ENCODE measurements around the gene TRIO.
A peak's percentile ranks its signal among the peaks of the same experiment; 100 is the strongest.
"Not testable (repeated sequence)": the region's sequence is repeated elsewhere in the genome, so short reads cannot be mapped to it uniquely, and the experiment has no call there.

TRIO gene

DNA sequence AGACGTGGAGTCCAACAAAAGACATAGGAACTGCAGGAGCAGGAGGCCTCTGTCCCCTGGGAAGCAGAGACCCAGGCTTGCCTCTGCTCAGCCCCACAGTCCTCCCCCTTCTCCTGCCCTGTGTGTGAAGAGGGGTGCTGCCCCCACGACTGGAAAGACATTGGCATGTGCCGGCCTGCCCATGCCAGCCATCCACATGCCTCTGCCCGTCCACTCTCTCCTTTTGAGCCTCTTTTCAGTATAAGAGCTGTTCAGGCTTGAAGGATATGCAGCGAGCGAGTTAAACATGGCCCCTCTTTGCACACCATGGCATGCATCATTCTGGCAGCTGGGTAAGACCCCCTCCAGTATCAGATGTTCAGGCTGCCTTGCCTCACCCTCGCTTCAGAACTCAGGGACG, 278.7 kb downstream of the TRIO start:
- DNase-seq, result no peak

GRCh38 chr5:14424011-14424685, 281.0 kb downstream of the TRIO start:
- no peak for DNase-seq

DNA sequence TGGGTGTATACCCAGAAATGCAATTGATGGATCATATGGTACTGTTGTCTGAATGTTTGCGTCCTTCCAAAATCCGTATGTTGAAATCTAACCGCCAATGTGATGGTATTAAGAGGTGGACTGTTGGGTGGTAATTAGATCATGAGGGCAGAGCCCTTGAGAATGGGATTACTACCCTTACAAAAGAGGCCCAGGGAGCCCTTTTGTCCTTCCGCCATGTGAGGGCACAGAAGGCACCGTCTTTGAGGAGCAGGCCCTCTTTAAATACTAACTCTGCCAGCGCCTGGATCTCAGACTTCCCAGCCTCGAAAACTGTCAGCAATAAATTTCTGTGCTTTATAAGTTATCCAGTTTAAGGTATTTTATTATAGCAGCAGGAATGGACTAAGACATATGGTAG, 282.4 kb downstream of the TRIO start:
- no peak for DNase-seq

DNA sequence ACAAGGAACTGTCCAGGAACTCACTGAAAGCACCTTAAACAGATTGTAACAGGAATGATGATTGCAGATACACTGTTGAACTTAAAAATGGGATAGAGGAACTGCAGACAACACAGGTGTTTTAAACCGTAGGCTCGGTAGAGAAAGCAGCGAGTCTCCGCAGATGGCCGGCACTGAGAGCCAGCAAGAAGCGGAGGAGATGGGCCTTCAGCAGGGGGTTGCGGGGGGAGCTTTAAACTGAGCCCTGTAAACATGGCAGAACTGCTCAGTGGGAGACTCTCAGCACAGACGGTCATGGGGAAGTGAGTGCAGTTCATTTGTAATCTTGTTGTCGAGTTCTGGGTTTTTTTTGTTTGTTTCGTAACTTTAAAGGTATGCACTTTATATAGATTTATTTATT, 283.4 kb downstream of the TRIO start:
- no peak for DNase-seq

GRCh38 chr5:14428302-14429081, 285.4 kb downstream of the TRIO start:
- peak; percentile 92 for DNase-seq

DNA sequence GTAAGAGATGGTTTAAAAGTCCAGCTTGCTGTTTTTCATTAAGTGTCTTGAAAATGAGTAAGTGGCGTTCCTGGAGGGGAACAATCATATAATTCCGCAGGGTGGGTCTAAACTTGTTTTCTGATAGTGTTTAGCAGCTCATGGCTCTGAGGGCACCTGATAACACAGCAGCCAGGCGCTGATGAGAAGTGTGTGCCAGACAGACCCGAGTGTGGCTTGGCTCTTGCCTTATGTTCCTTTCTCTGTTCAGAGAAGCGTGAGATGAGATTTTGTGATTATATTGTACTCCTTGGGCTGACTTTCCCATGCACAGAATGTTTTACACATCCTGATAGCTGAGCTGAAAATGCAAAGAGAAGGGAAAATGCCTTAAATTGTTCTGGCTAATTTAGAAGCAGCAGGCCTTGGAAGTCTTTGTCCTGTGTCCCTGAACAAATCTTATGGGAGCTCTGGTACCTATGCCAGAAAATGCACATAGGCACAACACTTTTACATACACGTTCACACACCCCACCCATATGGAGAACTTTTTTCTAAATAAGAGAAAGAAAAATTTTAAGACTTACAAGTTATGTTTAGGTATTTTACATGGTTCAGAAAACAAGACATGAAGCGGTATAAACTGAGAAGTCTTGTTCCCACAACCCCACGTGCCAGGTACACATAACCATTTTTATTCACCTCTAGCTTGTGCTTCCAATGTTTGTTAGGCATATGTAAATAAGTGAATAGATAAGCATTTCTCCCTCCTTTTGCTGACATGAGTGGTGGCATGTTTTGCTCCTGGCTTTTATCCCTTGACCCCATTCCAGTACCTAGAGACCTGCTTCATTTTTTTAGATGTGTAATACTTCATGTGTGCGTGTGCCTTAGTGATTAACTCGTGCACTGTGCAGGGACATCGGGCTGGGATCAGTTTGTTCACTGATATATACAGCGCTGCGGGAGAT, 286.2 kb downstream of the TRIO start:
- no peak for DNase-seq

- DNase-seq, result no peak
Measured at GRCh38 chr5:14431534-14431933, 288.4 kb downstream of the TRIO start.

DNA sequence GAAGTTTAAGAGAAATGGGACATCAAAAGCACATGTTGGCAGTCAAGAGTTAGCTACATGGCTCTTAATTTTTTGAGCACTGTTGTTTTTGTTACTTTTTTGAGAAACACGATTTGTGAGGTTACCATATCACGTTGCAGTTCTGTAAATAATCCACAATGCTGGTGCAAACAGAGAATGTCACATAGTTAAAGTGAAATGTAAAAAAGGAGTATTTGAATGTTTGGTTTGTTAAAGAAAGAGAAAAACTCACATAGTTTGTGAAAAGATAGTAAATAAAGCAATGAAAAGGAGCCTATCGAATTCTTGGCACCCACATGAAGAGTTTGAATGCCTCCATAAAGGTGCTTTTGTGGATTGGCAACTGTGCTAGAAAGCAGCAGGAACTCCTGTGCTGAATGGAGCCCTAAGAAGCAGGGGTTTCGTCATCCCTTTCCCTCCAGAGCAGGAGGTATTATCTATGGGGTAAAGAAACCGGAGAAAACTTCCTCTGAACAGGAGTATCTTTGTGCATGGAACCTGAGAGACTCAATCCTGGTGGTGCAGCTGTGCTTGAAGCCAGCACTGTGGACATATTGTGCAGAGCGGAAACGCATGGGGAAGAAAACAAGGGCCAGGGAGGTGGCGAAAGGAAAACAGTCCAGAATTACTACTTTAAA, 289.9 kb downstream of the TRIO start:
- DNase-seq, result no peak

DNA sequence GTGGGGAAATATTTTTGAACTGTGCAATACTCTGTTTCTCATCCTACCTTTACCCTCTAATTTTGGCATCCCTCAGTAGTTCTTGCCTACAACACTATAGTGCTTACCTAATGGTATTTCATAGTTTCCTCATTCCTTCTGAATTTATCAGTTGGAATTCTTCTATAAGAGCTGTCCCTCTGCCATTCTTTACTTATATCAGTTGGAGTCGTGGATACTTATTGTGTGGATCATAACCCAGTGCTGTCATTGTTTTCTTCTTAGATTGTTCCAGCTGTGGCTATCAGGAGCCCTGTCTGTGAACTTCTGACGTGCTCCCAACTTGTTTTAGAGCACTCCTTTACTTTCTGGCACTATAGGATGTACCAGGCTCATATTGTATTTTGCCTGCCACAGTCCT, 292.3 kb downstream of the TRIO start:
- no peak for DNase-seq

- not testable (repeated sequence) for DNase-seq
Measured at GRCh38 chr5:14436122-14436521, 293.0 kb downstream of the TRIO start.

- DNase-seq, result no peak
Measured at GRCh38 chr5:14436801-14437542, 293.8 kb downstream of the TRIO start.

DNA sequence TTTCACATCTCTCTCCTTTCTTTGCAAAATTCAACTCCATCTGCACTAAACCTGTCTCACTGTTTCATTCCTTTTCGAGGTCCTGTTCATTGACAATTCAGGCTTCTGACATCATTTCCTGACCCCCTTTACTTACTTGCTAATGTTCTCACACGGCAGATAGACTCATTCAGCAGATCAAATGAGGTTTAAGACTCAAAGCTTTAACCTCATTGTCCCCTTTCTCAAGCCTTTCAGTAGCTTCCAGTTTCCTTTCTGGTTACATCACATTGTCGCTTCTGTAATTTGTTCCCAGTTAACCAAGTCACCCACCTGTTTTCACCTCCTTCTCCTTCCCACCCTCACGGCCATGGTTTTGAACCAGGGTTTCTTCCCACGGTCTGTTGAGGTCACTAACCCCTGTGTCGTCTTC, 295.1 kb downstream of the TRIO start:
- no peak for DNase-seq

DNA sequence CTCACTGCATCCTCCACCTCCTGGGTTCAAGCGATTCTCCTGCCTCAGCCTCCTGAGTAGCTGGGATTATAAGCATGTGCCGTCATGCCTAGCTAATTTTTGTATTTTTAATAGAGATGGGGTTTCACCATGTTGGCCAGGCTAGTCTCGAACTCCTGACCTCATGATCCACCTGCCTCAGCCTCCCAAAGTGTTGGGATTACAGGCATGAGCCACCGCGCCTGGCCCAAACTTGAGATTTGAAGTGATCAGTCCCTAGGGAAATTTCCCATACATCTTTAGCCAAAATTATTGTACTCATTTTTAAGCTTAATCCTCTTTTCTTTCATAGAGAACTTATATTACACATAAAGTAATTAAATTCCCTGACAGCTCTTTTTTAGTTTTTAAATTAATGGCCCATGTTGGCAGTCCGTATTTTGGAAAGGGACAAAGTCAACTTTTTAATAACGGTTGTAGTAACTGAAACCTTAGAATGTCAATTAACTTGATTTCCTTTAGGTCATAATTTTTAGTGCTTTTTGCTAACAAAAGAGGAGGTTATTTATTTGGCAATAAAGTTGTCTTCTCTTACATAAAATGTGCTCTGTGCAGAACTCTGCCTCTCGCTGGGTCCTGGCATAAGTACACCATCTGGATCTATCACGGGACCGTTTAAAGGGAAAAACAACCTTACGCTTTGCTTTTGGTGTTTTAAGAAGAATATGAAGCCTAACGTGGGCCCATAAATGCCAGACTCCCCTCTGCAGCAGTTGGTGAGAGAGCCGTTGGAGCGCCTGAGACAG, 296.1 kb downstream of the TRIO start:
- no peak for DNase-seq

GRCh38 chr5:14440223-14440581, 297.1 kb downstream of the TRIO start:
- DNase-seq, result no peak

GRCh38 chr5:14440582-14441431, 297.7 kb downstream of the TRIO start:
- peak; percentile 80 for DNase-seq

DNA sequence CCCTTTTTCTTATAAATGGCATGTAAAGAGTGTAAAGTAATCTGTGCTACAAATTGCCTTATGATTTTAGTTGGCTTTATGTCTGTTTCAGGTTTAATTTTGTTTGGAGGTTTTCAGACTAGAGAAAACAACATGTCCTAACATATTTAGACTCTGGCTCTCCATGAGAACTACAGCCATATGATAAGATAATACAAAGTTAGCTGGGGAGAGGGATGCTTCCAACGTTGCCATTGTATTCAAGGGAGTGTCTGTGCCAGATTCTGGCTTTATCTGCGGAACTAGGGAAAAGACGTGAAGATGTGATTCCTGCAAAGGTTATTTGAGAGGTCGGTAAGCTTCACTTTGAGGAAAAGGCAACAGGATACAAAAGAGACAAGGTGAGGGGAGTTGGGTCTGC, 298.5 kb downstream of the TRIO start:
- DNase-seq, result no peak

DNA sequence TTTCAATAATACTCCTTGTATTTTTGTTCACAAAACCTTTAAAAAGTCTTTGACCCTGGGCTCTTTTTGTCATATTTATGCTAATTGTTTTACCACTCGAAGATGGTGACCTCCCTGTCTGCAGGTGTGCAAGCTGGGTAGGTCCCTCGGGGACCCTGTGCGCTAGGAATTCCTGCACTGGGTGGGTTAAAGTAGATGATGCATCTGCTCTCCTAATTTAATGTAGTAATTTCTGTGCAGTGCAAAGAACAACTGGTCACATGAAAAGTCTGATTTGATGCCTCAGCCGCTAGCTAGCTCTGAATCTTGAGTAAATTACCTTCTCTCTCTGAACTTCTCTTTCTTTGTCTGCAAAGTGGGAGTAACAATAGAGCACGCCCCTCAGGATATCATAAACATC, 299.4 kb downstream of the TRIO start:
- DNase-seq, result no peak

DNA sequence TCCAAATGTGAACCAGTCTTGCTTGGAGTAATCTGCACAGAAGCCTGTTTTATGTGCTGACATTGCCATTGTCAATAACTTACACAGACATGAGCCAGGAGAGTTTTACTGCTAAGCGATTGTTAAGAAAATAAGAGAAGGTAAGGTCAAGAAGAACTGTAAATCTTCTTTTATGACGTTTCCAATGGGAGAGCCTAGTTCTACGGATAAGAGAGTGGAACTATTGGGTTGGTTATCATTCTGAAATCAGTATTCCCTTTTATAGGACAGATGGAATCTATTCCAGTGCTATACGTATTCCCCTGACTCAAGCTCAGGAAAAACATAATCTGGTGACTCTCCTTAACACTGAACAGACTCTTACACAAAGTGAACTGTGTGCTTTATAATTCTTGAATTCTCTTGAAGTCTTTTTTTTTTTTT, 300.5 kb downstream of the TRIO start:
- no peak for DNase-seq

DNA sequence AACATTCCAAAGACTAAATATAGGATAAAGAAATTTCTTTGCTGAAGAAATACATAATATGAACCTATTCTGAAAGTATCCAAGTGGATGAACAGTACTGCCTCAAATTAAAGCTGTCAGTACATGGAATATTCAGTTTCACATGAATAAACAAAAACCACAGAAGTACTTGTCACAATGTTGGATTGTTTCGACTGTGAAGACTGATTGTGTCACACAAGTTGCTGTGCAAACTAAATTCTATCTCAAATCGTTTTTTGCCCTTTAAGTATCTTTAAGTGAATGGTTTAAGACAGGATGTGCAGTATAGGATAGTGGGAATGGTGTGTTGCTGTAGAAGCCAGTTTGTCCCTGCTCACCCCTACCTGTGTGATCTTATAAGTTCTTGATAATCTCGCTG, 301.0 kb downstream of the TRIO start:
- DNase-seq, result no peak

- DNase-seq, result no peak
Measured at GRCh38 chr5:14445013-14445412, 301.9 kb downstream of the TRIO start.

Data from NCI-H748 treated with DMSO at 0.1 percent for 48 hours (cell line).